PFSK-1 (cell line): Measurements from ENCODE around the gene LMO7.

ENCODE experiments used
- FOXP2 ChIP-seq: optimal IDR thresholded peaks from 2 replicates; pipeline ENCODE3; 2011; ENCODE audit warnings: borderline replicate concordance, control low read depth, inconsistent platforms; ENCODE audit not compliant: insufficient read depth; ENCODE audit errors: extremely low read length, extremely low read depth
- POLR2AphosphoS5 ChIP-seq: IDR thresholded peaks from 2 replicates; pipeline ENCODE4 v1.6.1; 2012; ENCODE audit warnings: low read depth, mild to moderate bottlenecking, control low read depth, low read length, moderate library complexity
- REST ChIP-seq, 2 experiments: IDR thresholded peaks; 2 replicates each; pipeline versions ENCODE4 v1.6.1 to v1.8.0; 2011 to 2012; ENCODE audit warnings: low read depth in 2 of 2, low read length in 2 of 2, control low read depth in 1 of 2, inconsistent platforms in 1 of 2, mild to moderate bottlenecking in 1 of 2, moderate library complexity in 1 of 2; ENCODE audit not compliant: insufficient read depth in 1 of 2
- SIN3A ChIP-seq: IDR thresholded peaks from 2 replicates; pipeline ENCODE4 v1.6.1; 2012; ENCODE audit warnings: mild to moderate bottlenecking, low read length, moderate library complexity, borderline replicate concordance; ENCODE audit not compliant: insufficient read depth
- TAF1 ChIP-seq: IDR thresholded peaks from 2 replicates; pipeline ENCODE4 v1.6.1; 2012; ENCODE audit warnings: low read length, control low read depth, borderline replicate concordance; ENCODE audit not compliant: insufficient read depth

Gene LMO7

GRCh38 chr13:75704927-75705288, 68.8 kb downstream of the LMO7 start:
- no peak for TF ChIP-seq SIN3A
- TF ChIP-seq REST (IDR thresholded peaks at IDR 0.05; ENCODE audit: insufficient read depth in 1 of 2, low read depth in 2 of 2, low read length in 2 of 2) = no peak
- no peak for TF ChIP-seq TAF1
- no peak for TF ChIP-seq POLR2AphosphoS5
- TF ChIP-seq FOXP2 = no peak

- no peak for TF ChIP-seq TAF1
- no peak for TF ChIP-seq SIN3A
- TF ChIP-seq REST (IDR thresholded peaks at IDR 0.05; ENCODE audit: insufficient read depth in 1 of 2, low read depth in 2 of 2, low read length in 2 of 2) = no peak
- no peak for TF ChIP-seq FOXP2
- TF ChIP-seq POLR2AphosphoS5 = no peak
Measured at GRCh38 chr13:75705395-75705794, 69.3 kb downstream of the LMO7 start.

- TF ChIP-seq TAF1 (no peak), POLR2AphosphoS5 (no peak), FOXP2 (no peak), REST (IDR thresholded peaks at IDR 0.05; ENCODE audit: insufficient read depth in 1 of 2, low read depth in 2 of 2, low read length in 2 of 2) (no peak), SIN3A (no peak)
Measured at GRCh38 chr13:75705908-75706307, 69.8 kb downstream of the LMO7 start.

GRCh38 chr13:75713852-75714251, 77.7 kb downstream of the LMO7 start:
- TF ChIP-seq POLR2AphosphoS5 (no peak), REST (IDR thresholded peaks at IDR 0.05; ENCODE audit: insufficient read depth in 1 of 2, low read depth in 2 of 2, low read length in 2 of 2) (no peak), FOXP2 (no peak), TAF1 (no peak), SIN3A (no peak)
